HUES6 (cell line): ENCODE results near the gene FLNB.

Experiments
- H3K27ac ChIP-seq: 2 replicates; pipeline ENCODE4 v1.7.0; 2013; ENCODE audit warnings: low read depth, mild to moderate bottlenecking, low read length, inconsistent platforms
- H3K27me3 ChIP-seq: 2 replicates; pipeline ENCODE4 v1.6.1; 2013; ENCODE audit warnings: low read length; ENCODE audit not compliant: control insufficient read depth, insufficient read depth
- H3K36me3 ChIP-seq: 2 replicates; pipeline ENCODE4 v1.6.1; 2013; ENCODE audit warnings: low read length; ENCODE audit not compliant: control insufficient read depth, insufficient read depth
- H3K4me1 ChIP-seq: 2 replicates; pipeline ENCODE4 v1.6.1; 2013; ENCODE audit warnings: low read length; ENCODE audit not compliant: control insufficient read depth, insufficient read depth
- H3K4me3 ChIP-seq: 2 replicates; pipeline ENCODE4 v1.5.1; 2013; ENCODE audit warnings: low read depth, low read length
- H3K9ac ChIP-seq: one replicate; pipeline ENCODE4 v1.6.1; 2013; ENCODE audit warnings: mild to moderate bottlenecking, low read length
- H3K9me3 ChIP-seq: 2 replicates; pipeline ENCODE4 v1.6.1; 2013; ENCODE audit warnings: low read depth, low read length; ENCODE audit not compliant: control insufficient read depth, insufficient read depth

Gene FLNB

GRCh38 chr3:58034738-58035523, 26.7 kb downstream of the FLNB start:
- no peaks in the 10 kb centered on the region for H3K9me3 ChIP-seq
- H3K9ac ChIP-seq = no peak overlapping the region
- H3K4me1 ChIP-seq = peaks cover 68% of the 10 kb centered on the region
- H3K36me3 ChIP-seq = no peaks in the 10 kb centered on the region
- no peak overlapping the region; the same call in 1 of the 2 replicates for H3K27ac ChIP-seq
- no peaks in the 10 kb centered on the region for H3K27me3 ChIP-seq
- H3K4me3 ChIP-seq = no peak overlapping the region

- H3K9ac ChIP-seq = no peak overlapping the region
- no peaks in the 10 kb centered on the region for H3K9me3 ChIP-seq
- H3K4me3 ChIP-seq = no peak overlapping the region
- H3K4me1 ChIP-seq = peaks cover 72% of the 10 kb centered on the region
- no peaks in the 10 kb centered on the region for H3K36me3 ChIP-seq
- no peak overlapping the region; the same call in 1 of the 2 replicates for H3K27ac ChIP-seq
- H3K27me3 ChIP-seq = no peaks in the 10 kb centered on the region
Measured at GRCh38 chr3:58035524-58036255, 27.5 kb downstream of the FLNB start.

DNA sequence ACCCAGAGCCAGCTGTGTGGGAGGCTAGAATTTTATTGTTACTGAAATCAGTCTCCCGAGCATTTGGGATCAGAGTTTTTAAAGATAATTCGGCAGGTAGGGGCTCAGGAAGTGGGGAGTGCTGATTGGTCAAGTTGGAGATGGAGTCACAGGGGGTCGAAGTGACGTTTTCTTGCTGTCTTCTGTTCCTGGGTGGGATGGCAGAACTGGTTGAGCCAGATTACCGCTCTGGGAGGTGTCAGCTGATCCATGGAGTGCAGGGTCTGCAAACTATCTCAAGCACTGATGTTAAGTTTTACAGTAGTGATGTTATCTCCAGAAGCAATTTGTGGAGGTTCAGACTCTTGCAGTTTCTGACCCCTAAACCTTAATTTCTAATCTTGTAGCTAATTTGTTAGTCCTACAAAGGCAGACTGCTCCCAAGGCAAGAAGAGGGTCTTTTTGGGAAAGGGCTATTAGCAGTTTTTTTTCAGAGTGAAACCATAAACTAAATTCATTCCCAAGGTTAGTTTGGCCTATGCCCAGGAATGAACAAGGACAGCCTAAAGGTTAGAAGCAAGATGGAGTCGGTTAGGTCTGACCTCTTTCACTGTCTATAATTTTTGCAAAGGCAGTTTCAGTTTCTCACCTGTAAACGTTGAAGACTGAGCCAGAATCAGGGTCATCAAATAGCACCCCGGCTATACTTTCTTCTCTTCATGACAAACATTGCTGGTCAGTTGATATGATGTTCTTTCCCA, 28.2 kb downstream of the FLNB start:
- no peaks in the 10 kb centered on the region for H3K36me3 ChIP-seq
- no peak overlapping the region for H3K4me3 ChIP-seq
- no peaks in the 10 kb centered on the region for H3K27me3 ChIP-seq
- H3K27ac ChIP-seq = no peak overlapping the region
- H3K4me1 ChIP-seq = peaks cover 79% of the 10 kb centered on the region
- H3K9me3 ChIP-seq = no peaks in the 10 kb centered on the region
- no peak overlapping the region for H3K9ac ChIP-seq

- no peak overlapping the region for H3K4me3 ChIP-seq
- no peaks in the 10 kb centered on the region for H3K27me3 ChIP-seq
- no peaks in the 10 kb centered on the region for H3K36me3 ChIP-seq
- no peak overlapping the region for H3K9ac ChIP-seq
- H3K9me3 ChIP-seq = no peaks in the 10 kb centered on the region
- H3K4me1 ChIP-seq = peaks cover 81% of the 10 kb centered on the region
- H3K27ac ChIP-seq = 0 out of 2 replicates have a peak overlapping the region, but pooled peaks have one; percentile 7
Measured at GRCh38 chr3:58037141-58037910, 29.1 kb downstream of the FLNB start.

DNA sequence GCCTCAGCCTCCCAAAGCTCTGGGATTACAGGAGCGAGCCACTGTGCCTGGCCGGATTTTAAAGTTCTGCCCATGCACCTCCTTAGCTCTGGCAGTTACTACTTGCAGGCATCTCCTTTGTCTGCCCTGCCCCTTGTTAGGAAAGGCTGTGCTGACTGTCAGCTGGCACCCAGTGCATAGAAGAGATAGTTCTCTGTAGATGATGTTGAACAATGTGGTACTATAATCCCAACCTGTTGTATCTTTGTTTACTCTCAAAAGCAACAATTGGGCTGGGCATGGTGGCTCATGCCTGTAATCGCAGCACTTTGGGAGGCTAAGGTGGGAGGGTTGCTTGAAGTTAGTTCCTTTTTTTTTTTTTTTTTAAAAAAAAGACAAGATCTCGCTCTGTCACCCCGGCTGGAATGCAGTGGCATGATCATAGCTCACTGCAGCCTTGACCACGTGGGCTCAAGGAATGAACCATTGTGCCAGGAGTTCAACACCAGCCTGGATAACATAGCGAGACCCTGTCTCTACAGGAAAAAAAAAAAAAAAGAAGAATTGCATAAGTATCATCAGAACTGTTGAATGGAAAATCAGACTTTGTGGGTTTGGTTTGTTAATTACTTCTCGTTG, 30.6 kb downstream of the FLNB start:
- Histone ChIP-seq H3K4me1 (peaks cover 88% of the 10 kb centered on the region), H3K27me3 (no peaks in the 10 kb centered on the region), H3K36me3 (no peaks in the 10 kb centered on the region), H3K4me3 (no peak overlapping the region), H3K9me3 (no peaks in the 10 kb centered on the region), H3K27ac (peak overlapping the region; percentile 44; the same call in 1 of the 2 replicates), H3K9ac (no peak overlapping the region)

DNA sequence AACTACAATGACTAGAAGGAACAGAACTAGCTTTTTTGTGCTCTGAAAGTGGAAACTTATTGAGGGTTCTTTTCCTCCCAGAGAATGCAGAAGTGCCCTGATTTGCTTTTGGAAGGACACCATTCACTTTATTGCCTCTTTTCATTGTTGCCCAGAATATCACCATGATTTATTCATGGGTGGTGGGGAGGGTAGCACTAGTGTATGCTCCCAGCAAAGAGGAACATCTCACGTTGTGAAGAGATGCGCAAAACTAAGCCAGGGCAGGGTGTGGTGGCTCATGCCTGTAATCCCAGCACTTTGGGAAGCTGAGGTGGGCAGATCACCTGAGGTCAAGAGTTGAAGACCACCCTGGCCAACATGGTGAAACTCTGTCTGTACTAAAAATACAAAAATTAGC, 31.4 kb downstream of the FLNB start:
- peak overlapping the region; percentile 58; the same call in 1 of the 2 replicates for H3K27ac ChIP-seq
- peak overlapping the region; percentile 5 for H3K9ac ChIP-seq
- no peak overlapping the region for H3K4me3 ChIP-seq
- H3K9me3 ChIP-seq = no peaks in the 10 kb centered on the region
- no peaks in the 10 kb centered on the region for H3K36me3 ChIP-seq
- no peaks in the 10 kb centered on the region for H3K27me3 ChIP-seq
- H3K4me1 ChIP-seq = peaks cover 89% of the 10 kb centered on the region

DNA sequence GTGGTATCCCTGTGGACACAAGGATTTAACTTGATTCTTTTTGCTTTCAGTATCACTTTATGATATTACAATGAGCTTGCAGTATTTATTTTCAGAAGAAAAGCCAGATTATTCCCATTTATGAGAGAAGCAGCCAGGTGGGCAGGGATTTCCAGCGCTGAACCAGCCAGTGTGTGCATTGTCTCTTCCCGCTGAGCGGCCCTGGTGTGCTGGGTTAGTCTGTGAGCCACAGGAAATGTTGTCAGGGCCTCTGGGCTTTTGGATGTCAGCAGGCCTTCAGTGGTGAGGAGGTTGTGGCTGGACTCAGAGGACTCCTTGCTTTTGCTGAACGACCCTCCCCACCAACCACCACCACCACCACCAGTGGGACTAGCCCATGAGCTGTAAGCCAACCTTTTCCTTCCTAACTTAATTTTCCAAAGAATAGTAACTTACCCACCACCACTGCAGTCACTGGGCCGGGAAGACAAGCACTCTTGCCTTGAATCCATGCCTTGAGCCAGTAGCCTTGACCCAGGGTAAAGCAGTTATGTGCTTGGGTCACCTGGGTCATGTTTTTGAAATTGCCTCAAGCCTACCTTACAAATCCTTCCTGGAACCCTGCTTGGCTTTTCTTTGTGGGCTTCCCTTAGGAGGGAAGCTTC, 33.1 kb downstream of the FLNB start:
- no peaks in the 10 kb centered on the region for H3K36me3 ChIP-seq
- peak overlapping the region; percentile 4 for H3K9ac ChIP-seq
- no peaks in the 10 kb centered on the region for H3K27me3 ChIP-seq
- H3K27ac ChIP-seq = peak overlapping the region; percentile 64
- H3K4me3 ChIP-seq = no peak overlapping the region
- H3K4me1 ChIP-seq = peaks cover 78% of the 10 kb centered on the region
- no peaks in the 10 kb centered on the region for H3K9me3 ChIP-seq

DNA sequence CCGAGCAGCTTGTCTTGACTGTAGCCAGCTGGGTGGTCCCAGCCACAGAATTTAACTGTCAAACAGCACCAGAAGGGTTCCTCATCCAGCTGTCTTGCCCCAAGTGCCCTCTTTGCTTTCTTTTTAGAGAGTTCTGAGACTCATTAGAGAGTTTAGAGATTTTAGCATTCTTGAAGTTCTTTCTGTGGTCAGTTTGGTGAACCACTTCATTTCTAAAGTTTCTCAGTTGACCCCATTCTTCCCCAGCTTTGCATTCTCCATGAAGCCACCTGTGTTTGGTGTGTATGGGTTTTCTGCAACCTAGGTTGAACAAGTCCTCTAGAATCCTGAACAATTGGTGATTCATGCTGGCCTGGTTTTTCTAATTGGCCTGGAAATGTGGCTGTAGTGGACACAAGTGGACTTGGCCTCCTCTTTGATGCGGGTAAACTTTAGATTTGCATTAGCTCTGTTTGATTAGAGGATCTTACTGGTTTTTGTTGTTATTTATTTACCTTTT, 33.7 kb downstream of the FLNB start:
- H3K4me1 ChIP-seq = peaks cover 73% of the 10 kb centered on the region

DNA sequence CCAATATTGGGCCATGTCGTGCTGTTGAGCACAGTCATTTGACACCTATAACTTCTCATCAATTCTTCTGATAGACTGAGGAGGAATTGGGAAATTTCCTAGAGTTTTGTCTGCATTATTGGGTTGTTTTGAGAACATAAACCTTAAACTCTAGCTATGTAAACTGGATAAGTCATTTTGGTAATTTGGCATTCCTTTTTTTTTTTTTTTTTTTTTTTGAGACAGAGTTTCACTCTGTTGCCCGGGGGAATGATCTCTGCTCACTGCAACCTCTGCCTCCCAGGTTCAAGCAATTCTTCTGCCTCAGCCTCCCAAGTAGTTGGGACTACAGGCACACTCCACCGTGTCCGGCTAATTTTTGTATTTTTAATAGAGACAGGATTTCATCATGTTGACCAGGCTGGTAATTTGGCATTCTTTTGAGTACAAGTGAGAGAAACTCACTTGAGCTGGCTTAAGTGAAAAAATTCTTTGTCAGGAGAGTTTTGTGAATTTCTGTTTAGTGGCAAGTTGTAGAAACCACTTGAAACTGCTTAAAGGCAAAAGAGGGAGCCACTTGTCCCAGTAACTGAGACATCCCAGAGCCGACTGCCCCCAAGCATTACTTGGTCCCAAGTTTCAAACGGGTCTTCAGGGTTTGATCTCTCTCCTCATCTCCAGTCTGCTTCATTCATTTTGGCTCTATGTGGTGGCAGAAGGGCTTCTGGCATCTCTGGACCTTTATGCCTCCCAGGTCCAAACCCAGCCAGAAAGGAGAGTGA, 34.9 kb downstream of the FLNB start:
- H3K4me3 ChIP-seq = no peak overlapping the region
- no peaks in the 10 kb centered on the region for H3K36me3 ChIP-seq
- peak overlapping the region; percentile 64 for H3K27ac ChIP-seq
- H3K27me3 ChIP-seq = no peaks in the 10 kb centered on the region
- H3K9me3 ChIP-seq = no peaks in the 10 kb centered on the region
- H3K9ac ChIP-seq = no peak overlapping the region
- peaks cover 72% of the 10 kb centered on the region for H3K4me1 ChIP-seq

More for the DNA sequence above, 33.7 kb downstream of the FLNB start:
- H3K36me3 ChIP-seq = no peaks in the 10 kb centered on the region
- peak overlapping the region; percentile 64 for H3K27ac ChIP-seq
- H3K9me3 ChIP-seq = no peaks in the 10 kb centered on the region
- H3K27me3 ChIP-seq = no peaks in the 10 kb centered on the region
- H3K9ac ChIP-seq = no peak overlapping the region
- H3K4me3 ChIP-seq = no peak overlapping the region
